ENCODE results near the gene MRPL52.
A peak's percentile ranks its signal among the peaks of the same experiment; 100 is the strongest.

Gene MRPL52

GRCh38 chr14:22861651-22862050 is 32.0 kb downstream of the MRPL52 start:
- TF ChIP-seq CTCF (IDR thresholded peaks at IDR 0.05; ENCODE audit: insufficient read depth, low read length, poor library complexity, severe bottlenecking), result no peak
- H3K4me3 ChIP-seq (replicated peaks; ENCODE audit: low read depth, low read length), result no peak overlapping the region
- no peak for DNase-seq (ENCODE audit: extremely low read depth, insufficient read length)
- no peaks in the 10 kb centered on the region for H3K27me3 ChIP-seq (replicated peaks; ENCODE audit: control insufficient read depth, insufficient read depth, low read length)
- no peaks in the 10 kb centered on the region for H3K36me3 ChIP-seq (ENCODE audit: control insufficient read depth, insufficient read depth, low read length)

GRCh38 chr14:22864979-22865378 is 35.3 kb downstream of the MRPL52 start:
- H3K27me3 ChIP-seq (replicated peaks; ENCODE audit: control insufficient read depth, insufficient read depth, low read length), result no peaks in the 10 kb centered on the region
- no peak for DNase-seq (ENCODE audit: extremely low read depth, insufficient read length)
- no peaks in the 10 kb centered on the region for H3K36me3 ChIP-seq (ENCODE audit: control insufficient read depth, insufficient read depth, low read length)
- no peak for TF ChIP-seq CTCF (IDR thresholded peaks at IDR 0.05; ENCODE audit: insufficient read depth, low read length, poor library complexity, severe bottlenecking)
- no peak overlapping the region for H3K4me3 ChIP-seq (replicated peaks; ENCODE audit: low read depth, low read length)

GRCh38 chr14:22865424-22866405 is 36.0 kb downstream of the MRPL52 start:
- Histone ChIP-seq H3K27me3 (replicated peaks; ENCODE audit: control insufficient read depth, insufficient read depth, low read length) (no peaks in the 10 kb centered on the region), H3K4me3 (replicated peaks; ENCODE audit: low read depth, low read length) (no peak overlapping the region), H3K36me3 (ENCODE audit: control insufficient read depth, insufficient read depth, low read length) (no peaks in the 10 kb centered on the region)
- TF ChIP-seq CTCF (IDR thresholded peaks at IDR 0.05; ENCODE audit: insufficient read depth, low read length, poor library complexity, severe bottlenecking), result peak; percentile 56
- no peak for DNase-seq (ENCODE audit: extremely low read depth, insufficient read length)

GRCh38 chr14:22866874-22867273 is 37.2 kb downstream of the MRPL52 start:
- no peaks in the 10 kb centered on the region for H3K36me3 ChIP-seq (ENCODE audit: control insufficient read depth, insufficient read depth, low read length)
- no peak overlapping the region for H3K4me3 ChIP-seq (replicated peaks; ENCODE audit: low read depth, low read length)
- DNase-seq (ENCODE audit: extremely low read depth, insufficient read length), result no peak
- H3K27me3 ChIP-seq (replicated peaks; ENCODE audit: control insufficient read depth, insufficient read depth, low read length), result no peaks in the 10 kb centered on the region
- TF ChIP-seq CTCF (IDR thresholded peaks at IDR 0.05; ENCODE audit: insufficient read depth, low read length, poor library complexity, severe bottlenecking), result no peak

- TF ChIP-seq CTCF (IDR thresholded peaks at IDR 0.05; ENCODE audit: insufficient read depth, low read length, poor library complexity, severe bottlenecking), result no peak
- Histone ChIP-seq H3K27me3 (replicated peaks; ENCODE audit: control insufficient read depth, insufficient read depth, low read length) (no peaks in the 10 kb centered on the region), H3K4me3 (replicated peaks; ENCODE audit: low read depth, low read length) (peak overlapping the region; percentile 92), H3K36me3 (ENCODE audit: control insufficient read depth, insufficient read depth, low read length) (peaks cover 12% of the 10 kb centered on the region)
- peak; percentile 80 for DNase-seq (ENCODE audit: extremely low read depth, insufficient read length)
Measured at GRCh38 chr14:22870811-22871223, 41.1 kb downstream of the MRPL52 start.

Measured in GM06990 (cell line).